ENCODE measurements around the gene SNX21. TPM values are rescaled to one million over a fixed set of nuclear protein-coding genes. Genes with fewer than 3 reads are reported as not detected.

Gene SNX21
- total and polyA plus RNA-seq, 2 experiments from 2014 or later: 42.7 to 270 TPM

- H3K4me1 ChIP-seq (ENCODE audit: low read depth): peaks cover 17% of the 10 kb centered on the region
- H3K4me3 ChIP-seq: no peak overlapping the region
- H3K27ac ChIP-seq: no peak overlapping the region
- no peak for TF ChIP-seq CTCF (IDR thresholded peaks at IDR 0.05; ENCODE audit: low read depth, low read length)
- no peaks in the 10 kb centered on the region for H3K27me3 ChIP-seq
- H3K36me3 ChIP-seq: peaks cover 3% of the 10 kb centered on the region
- DNase-seq (ENCODE audit: low read depth in 1 of 2, low spot score in 1 of 2): no peak
- no peaks in the 10 kb centered on the region for H3K9me3 ChIP-seq (ENCODE audit: low read depth)
Observed at GRCh38 chr20:45852326-45852725, 18.7 kb downstream of the SNX21 start.

GRCh38 chr20:45853484-45853883 is 19.9 kb downstream of the SNX21 start:
- no peak for TF ChIP-seq CTCF (IDR thresholded peaks at IDR 0.05; ENCODE audit: low read depth, low read length)
- Histone ChIP-seq H3K4me1 (ENCODE audit: low read depth) (peaks cover 21% of the 10 kb centered on the region), H3K36me3 (peaks cover 3% of the 10 kb centered on the region), H3K4me3 (no peak overlapping the region), H3K9me3 (ENCODE audit: low read depth) (no peaks in the 10 kb centered on the region), H3K27me3 (no peaks in the 10 kb centered on the region), H3K27ac (no peak overlapping the region)
- DNase-seq (ENCODE audit: low read depth in 1 of 2, low spot score in 1 of 2): no peak

GRCh38 chr20:45857114-45857881 is 23.7 kb downstream of the SNX21 start, which contains the start of the genes ACOT8 and ZSWIM3:
ACOT8 (minus strand) TSS chr20:45857392; CDS start chr20:45857315, 77 bp downstream.
ZSWIM3 (plus strand) TSS chr20:45857614; CDS start chr20:45857826, 212 bp downstream.
- DNase-seq (ENCODE audit: low read depth in 1 of 2, low spot score in 1 of 2): peak; percentile 100
- TF ChIP-seq CTCF (IDR thresholded peaks at IDR 0.05; ENCODE audit: low read depth, low read length): no peak
- peak within 1 kb of the TSS; percentile 73 for H3K27ac ChIP-seq

GRCh38 chr20:45857882-45858216 is 24.2 kb downstream of the SNX21 start:
- no peaks in the 10 kb centered on the region for H3K36me3 ChIP-seq
- H3K27me3 ChIP-seq: no peaks in the 10 kb centered on the region
- peak overlapping the region; percentile 73 for H3K27ac ChIP-seq
- peak overlapping the region; percentile 60 for H3K4me3 ChIP-seq
- H3K9me3 ChIP-seq (ENCODE audit: low read depth): no peaks in the 10 kb centered on the region
- no peak for DNase-seq (ENCODE audit: low read depth in 1 of 2, low spot score in 1 of 2)
- H3K4me1 ChIP-seq (ENCODE audit: low read depth): peaks cover 12% of the 10 kb centered on the region
- TF ChIP-seq CTCF (IDR thresholded peaks at IDR 0.05; ENCODE audit: low read depth, low read length): no peak

More at GRCh38 chr20:45857114-45857881, 23.7 kb downstream of the SNX21 start, which contains the start of the genes ACOT8 and ZSWIM3:
- H3K36me3 ChIP-seq: no peaks in the 10 kb centered on the region
- no peaks in the 10 kb centered on the region for H3K9me3 ChIP-seq (ENCODE audit: low read depth)
- H3K4me3 ChIP-seq: peak within 1 kb of the TSS; percentile 60
- no peaks in the 10 kb centered on the region for H3K27me3 ChIP-seq
- peaks cover 12% of the 10 kb centered on the region for H3K4me1 ChIP-seq (ENCODE audit: low read depth)

GRCh38 chr20:45859916-45860315 is 26.3 kb downstream of the SNX21 start:
- no peaks in the 10 kb centered on the region for H3K27me3 ChIP-seq
- no peak overlapping the region for H3K27ac ChIP-seq
- no peak overlapping the region for H3K4me3 ChIP-seq
- H3K36me3 ChIP-seq: no peaks in the 10 kb centered on the region
- H3K4me1 ChIP-seq (ENCODE audit: low read depth): peaks cover 12% of the 10 kb centered on the region
- DNase-seq (ENCODE audit: low read depth in 1 of 2, low spot score in 1 of 2): no peak
- no peak for TF ChIP-seq CTCF (IDR thresholded peaks at IDR 0.05; ENCODE audit: low read depth, low read length)
- H3K9me3 ChIP-seq (ENCODE audit: low read depth): no peaks in the 10 kb centered on the region

All from cardiac muscle cell (in vitro differentiated cells and primary cell).